SU-DHL-6 (cell line): ENCODE measurements around the gene HEXD.

Experiments
- H2AFZ ChIP-seq: fragments of 200-600 bp; sonication (generic); 2 replicates; pipeline ENCODE4 v1.6.1; 2014; ENCODE audit warnings: low read depth, mild to moderate bottlenecking, moderate library complexity, mixed read lengths, antibody characterized with exemption, low read length; ENCODE audit not compliant: severe bottlenecking
- H3F3A ChIP-seq: fragments of 200-600 bp; shearing (Covaris generic); 2 replicates; pipeline ENCODE4 v1.6.0; 2016; ENCODE audit warnings: antibody characterized with exemption, mild to moderate bottlenecking; ENCODE audit not compliant: insufficient read depth
- H3K27ac ChIP-seq: fragments of 200-600 bp; sonication (generic); 2 replicates; pipeline ENCODE4 v1.5.1; 2016; ENCODE audit warnings: low read depth, mild to moderate bottlenecking, low read length, moderate library complexity, mixed read lengths
- H3K27me3 ChIP-seq: fragments of 200-600 bp; sonication (generic), shearing (Covaris generic); 2 replicates; pipeline ENCODE4 v1.6.0; 2014; ENCODE audit warnings: mild to moderate bottlenecking, low read length
- H3K36me3 ChIP-seq: fragments of 200-600 bp; sonication (generic); 2 replicates; pipeline ENCODE4 v1.6.1; 2014; ENCODE audit warnings: mild to moderate bottlenecking, low read length, mixed read lengths
- H3K4me2 ChIP-seq: fragments of 300-600, 200-600 bp; shearing (Covaris generic), sonication (generic); 2 replicates; pipeline ENCODE4 v1.6.0; 2014; ENCODE audit warnings: low read length, low read depth, mild to moderate bottlenecking; ENCODE audit not compliant: poor library complexity, severe bottlenecking
- H3K4me3 ChIP-seq: fragments of 200-600 bp; sonication (generic); 2 replicates; pipeline ENCODE4 v1.5.1; 2014; ENCODE audit warnings: antibody characterized with exemption, low read length, mild to moderate bottlenecking, mixed read lengths; ENCODE audit not compliant: insufficient read depth, poor library complexity, severe bottlenecking
- H3K79me2 ChIP-seq: fragments of 200-600 bp; sonication (generic); 2 replicates; pipeline ENCODE4 v1.6.1; 2014; ENCODE audit warnings: mild to moderate bottlenecking, low read length, moderate library complexity; ENCODE audit not compliant: insufficient read depth
- H3K9ac ChIP-seq: fragments of 200-600 bp; sonication (generic); 2 replicates; pipeline ENCODE4 v1.7.0; 2014; ENCODE audit warnings: mild to moderate bottlenecking, low read length
- H3K9me2 ChIP-seq: fragments of 200-600 bp; sonication (generic); replicated peaks from 2 replicates; pipeline ENCODE4 v1.6.1; 2014; ENCODE audit warnings: low read length; ENCODE audit not compliant: insufficient read depth
- H3K9me3 ChIP-seq: fragments of 200-600 bp; sonication (generic); 2 replicates; pipeline ENCODE4 v1.6.1; 2014; ENCODE audit warnings: low read length, mixed read lengths; ENCODE audit not compliant: insufficient read depth
- H4K20me1 ChIP-seq: fragments of 200-600 bp; sonication (generic); 2 replicates; pipeline ENCODE4 v1.6.1; 2014; ENCODE audit warnings: low read depth, mild to moderate bottlenecking, antibody characterized with exemption, low read length, moderate library complexity, mixed read lengths
- EZH2phosphoT487 ChIP-seq: fragments of 200-600 bp; sonication (generic), shearing (Covaris generic); conservative IDR thresholded peaks from 2 replicates; pipeline ENCODE4 v1.6.1; 2018; ENCODE audit warnings: mild to moderate bottlenecking, antibody characterized with exemption, low read length, moderate library complexity, mixed read lengths
- TF ChIP-seq, protein P1 (sequence below): fragments of 200-600 bp; sonication (generic); IDR thresholded peaks from one replicate; pipeline ENCODE4 v1.5.1; 2017; ENCODE audit warnings: antibody characterized with exemption, mild to moderate bottlenecking, low read length, moderate library complexity; ENCODE audit not compliant: insufficient read depth, poor library complexity, severe bottlenecking

The HEXD gene

DNA sequence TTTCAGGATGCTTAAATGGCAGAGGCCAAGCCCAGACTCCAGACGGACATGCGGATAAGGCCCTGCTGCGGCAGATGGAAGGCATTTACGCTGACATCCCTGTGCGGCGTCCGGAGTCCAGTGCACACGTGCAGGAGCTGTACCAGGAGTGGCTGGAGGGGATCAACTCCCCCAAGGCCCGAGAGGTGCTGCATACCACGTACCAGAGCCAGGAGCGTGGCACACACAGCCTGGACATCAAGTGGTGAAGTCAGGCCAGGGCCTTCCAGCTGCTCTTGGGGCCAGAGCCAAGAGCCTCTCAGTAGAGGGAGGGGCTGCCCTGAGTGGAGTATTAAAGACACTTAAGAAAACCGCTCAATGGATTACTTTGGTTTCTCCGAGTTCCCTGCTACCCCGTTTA lies 69.8 kb downstream of the HEXD start:
- Histone ChIP-seq H3K4me2 (no peak overlapping the region), H3K79me2 (no peaks in the 10 kb centered on the region), H3K9me2 (no peaks in the 10 kb centered on the region), H4K20me1 (no peaks in the 10 kb centered on the region), H3F3A (no peaks in the 10 kb centered on the region), H3K36me3 (peaks cover 2% of the 10 kb centered on the region; the same call in 1 of the 2 replicates), H3K9me3 (no peaks in the 10 kb centered on the region), H3K27ac (no peak overlapping the region), H3K4me3 (no peak overlapping the region), H3K9ac (no peak overlapping the region), H2AFZ (no peak overlapping the region), H3K27me3 (no peaks in the 10 kb centered on the region)
- TF ChIP-seq, protein P1, sequence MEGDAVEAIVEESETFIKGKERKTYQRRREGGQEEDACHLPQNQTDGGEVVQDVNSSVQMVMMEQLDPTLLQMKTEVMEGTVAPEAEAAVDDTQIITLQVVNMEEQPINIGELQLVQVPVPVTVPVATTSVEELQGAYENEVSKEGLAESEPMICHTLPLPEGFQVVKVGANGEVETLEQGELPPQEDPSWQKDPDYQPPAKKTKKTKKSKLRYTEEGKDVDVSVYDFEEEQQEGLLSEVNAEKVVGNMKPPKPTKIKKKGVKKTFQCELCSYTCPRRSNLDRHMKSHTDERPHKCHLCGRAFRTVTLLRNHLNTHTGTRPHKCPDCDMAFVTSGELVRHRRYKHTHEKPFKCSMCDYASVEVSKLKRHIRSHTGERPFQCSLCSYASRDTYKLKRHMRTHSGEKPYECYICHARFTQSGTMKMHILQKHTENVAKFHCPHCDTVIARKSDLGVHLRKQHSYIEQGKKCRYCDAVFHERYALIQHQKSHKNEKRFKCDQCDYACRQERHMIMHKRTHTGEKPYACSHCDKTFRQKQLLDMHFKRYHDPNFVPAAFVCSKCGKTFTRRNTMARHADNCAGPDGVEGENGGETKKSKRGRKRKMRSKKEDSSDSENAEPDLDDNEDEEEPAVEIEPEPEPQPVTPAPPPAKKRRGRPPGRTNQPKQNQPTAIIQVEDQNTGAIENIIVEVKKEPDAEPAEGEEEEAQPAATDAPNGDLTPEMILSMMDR, result no peak
- no peak for TF ChIP-seq EZH2phosphoT487

DNA sequence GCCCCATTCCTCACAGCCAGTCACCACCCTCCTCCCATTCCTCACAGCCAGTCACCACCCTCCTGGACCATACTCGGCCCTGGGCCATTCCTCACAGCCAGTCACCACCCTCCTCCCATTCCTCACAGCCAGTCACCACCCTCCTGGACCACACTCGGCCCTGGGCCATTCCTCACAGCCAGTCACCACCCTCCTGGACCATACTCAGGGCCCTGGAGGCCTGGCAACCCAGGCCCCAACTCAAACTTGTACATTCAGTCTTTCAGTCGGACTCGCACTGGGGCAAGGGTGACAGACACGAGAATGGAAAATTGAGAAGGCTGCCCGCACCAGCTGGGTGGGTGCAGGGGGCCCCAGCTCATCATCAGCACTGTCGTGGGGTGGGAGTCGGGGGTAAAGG lies 71.0 kb downstream of the HEXD start:
- Histone ChIP-seq H3K79me2 (no peaks in the 10 kb centered on the region), H3K27me3 (no peaks in the 10 kb centered on the region), H2AFZ (no peak overlapping the region), H4K20me1 (no peaks in the 10 kb centered on the region), H3K4me2 (no peak overlapping the region), H3K9me3 (no peaks in the 10 kb centered on the region), H3F3A (peaks cover 4% of the 10 kb centered on the region; the same call in 1 of the 2 replicates), H3K36me3 (no peaks in the 10 kb centered on the region), H3K4me3 (no peak overlapping the region), H3K9me2 (no peaks in the 10 kb centered on the region), H3K27ac (no peak overlapping the region), H3K9ac (no peak overlapping the region)
- TF ChIP-seq, protein P1, result no peak
- no peak for TF ChIP-seq EZH2phosphoT487

DNA sequence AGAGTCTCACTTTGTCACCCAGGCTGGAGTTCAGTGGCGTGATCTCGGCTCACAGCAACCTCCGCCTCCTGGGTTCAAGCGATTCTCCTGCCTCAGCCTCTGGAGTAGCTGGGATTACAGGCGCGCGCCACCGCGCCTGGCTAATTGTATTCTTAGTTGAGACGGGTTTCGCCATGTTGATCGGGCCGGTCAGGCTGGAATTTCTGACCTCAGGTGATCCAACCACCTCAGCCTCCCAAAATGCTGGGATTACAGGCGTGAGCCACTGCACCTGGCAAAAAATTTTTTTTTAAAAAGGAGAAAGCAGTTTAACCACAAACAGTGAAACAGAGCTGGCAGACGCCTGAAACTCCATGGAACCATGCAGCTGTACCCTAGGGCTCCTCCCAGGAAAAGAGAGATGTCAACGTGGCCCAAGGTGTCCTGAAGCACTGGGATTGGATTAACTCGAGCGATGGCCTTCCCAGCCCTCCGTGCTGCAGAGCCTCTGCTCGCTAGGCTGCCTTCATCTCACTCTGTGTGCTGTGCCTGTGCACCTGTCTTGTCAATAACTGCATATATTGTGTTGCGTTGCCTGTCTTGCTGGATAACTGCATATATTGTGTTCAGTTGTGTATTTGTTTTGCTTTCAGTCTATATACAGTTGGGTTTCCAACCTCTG lies 71.8 kb downstream of the HEXD start:
- Histone ChIP-seq H3K27ac (no peak overlapping the region), H3K9me3 (no peaks in the 10 kb centered on the region), H3K4me2 (no peak overlapping the region), H2AFZ (no peak overlapping the region), H3K79me2 (no peaks in the 10 kb centered on the region), H3F3A (peaks cover 8% of the 10 kb centered on the region; the same call in 1 of the 2 replicates), H3K9me2 (no peaks in the 10 kb centered on the region), H4K20me1 (no peaks in the 10 kb centered on the region), H3K36me3 (no peaks in the 10 kb centered on the region), H3K4me3 (no peak overlapping the region), H3K9ac (no peak overlapping the region), H3K27me3 (no peaks in the 10 kb centered on the region)
- TF ChIP-seq EZH2phosphoT487, result no peak

DNA sequence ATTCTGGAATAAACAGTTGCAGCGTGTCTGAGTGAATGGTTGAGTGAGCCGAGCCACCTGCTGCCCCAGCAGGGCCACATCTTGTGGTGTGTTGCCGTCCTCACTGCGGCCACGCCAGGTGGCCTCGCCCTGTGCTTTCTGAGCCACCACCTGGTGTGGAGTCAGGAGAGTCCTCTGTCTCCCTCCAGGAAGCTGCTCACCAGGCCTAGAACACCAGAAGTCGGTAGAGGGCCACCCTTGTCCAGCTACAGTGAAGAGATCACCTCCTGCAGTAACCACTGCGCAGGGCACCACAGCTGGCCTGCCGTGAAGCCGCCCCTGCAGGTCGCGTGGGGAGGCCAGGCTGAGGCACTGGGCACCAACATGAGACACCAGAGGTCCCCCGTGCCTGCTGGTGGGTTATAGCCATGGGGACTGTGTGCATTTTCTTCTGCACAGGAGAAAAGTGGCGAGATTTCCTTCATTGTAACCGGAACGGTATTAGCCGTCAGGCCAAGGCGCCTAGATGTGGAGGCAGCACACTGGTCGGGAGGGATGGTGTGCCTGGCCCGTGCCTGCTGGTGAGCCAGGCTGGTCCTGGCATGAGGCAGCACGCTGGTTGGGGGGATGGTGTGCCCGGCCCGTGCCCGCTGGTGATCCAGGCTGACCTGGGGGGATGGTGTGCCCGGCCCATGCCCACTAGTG lies 72.5 kb downstream of the HEXD start:
- H3K9ac ChIP-seq, result no peak overlapping the region
- no peaks in the 10 kb centered on the region for H3K36me3 ChIP-seq
- H3K27ac ChIP-seq, result no peak overlapping the region
- no peak overlapping the region for H2AFZ ChIP-seq
- H4K20me1 ChIP-seq, result no peaks in the 10 kb centered on the region
- H3K9me2 ChIP-seq, result no peaks in the 10 kb centered on the region
- peaks cover 12% of the 10 kb centered on the region; the same call in 1 of the 2 replicates for H3F3A ChIP-seq
- no peak overlapping the region for H3K4me2 ChIP-seq
- H3K27me3 ChIP-seq, result no peaks in the 10 kb centered on the region
- H3K9me3 ChIP-seq, result no peaks in the 10 kb centered on the region
- H3K79me2 ChIP-seq, result no peaks in the 10 kb centered on the region
- no peak overlapping the region for H3K4me3 ChIP-seq
- TF ChIP-seq, protein P1, result no peak
- TF ChIP-seq EZH2phosphoT487, result no peak
